Astrocyte (in vitro differentiated cells and primary cell): Measurements from ENCODE around the gene LDLRAD4.

Experiments
- CTCF ChIP-seq: IDR thresholded peaks from 2 replicates; pipeline ENCODE4 v1.5.1; 2011; ENCODE audit warnings: low read depth, mild to moderate bottlenecking, inconsistent platforms, low read length, moderate library complexity; ENCODE audit not compliant: insufficient read depth
- EZH2 ChIP-seq: IDR thresholded peaks from 2 replicates; pipeline ENCODE4 v1.6.1; 2012; ENCODE audit warnings: mild to moderate bottlenecking, low read length, inconsistent platforms; ENCODE audit not compliant: insufficient read depth

GRCh38 chr18:13175754-13176210 is 42.8 kb upstream of the LDLRAD4 start:
- TF ChIP-seq EZH2 (no peak), CTCF (no peak)
